ENCODE measurements around the gene TEX14.
"Not testable (repeated sequence)": the region's sequence is repeated elsewhere in the genome, so short reads cannot be mapped to it uniquely, and the experiment has no call there.

TEX14 gene

GRCh38 chr17:58678287-58678686 lies 13.6 kb downstream of the TEX14 start:
- not testable (repeated sequence) for H3K4me2 ChIP-seq (ENCODE audit: low read length, poor library complexity, severe bottlenecking); H2BK120ac ChIP-seq (ENCODE audit: low read depth, low read length); H2BK12ac ChIP-seq (ENCODE audit: low read length in 2 of 2); H3K9ac ChIP-seq (ENCODE audit: low read length); H2AK5ac ChIP-seq (ENCODE audit: low read length, severe bottlenecking); H4K8ac ChIP-seq (ENCODE audit: low read length); H3K9me3 ChIP-seq (ENCODE audit: control insufficient read depth, low read length); H3K36me3 ChIP-seq (ENCODE audit: control insufficient read depth in 1 of 2, insufficient read depth in 2 of 2, low read depth in 1 of 2, low read length in 2 of 2); H3K23ac ChIP-seq (ENCODE audit: low read length in 2 of 2); H3K4me1 ChIP-seq (ENCODE audit: control insufficient read depth, insufficient read depth, low read depth, low read length); H2AFZ ChIP-seq (ENCODE audit: low read depth, low read length); H3K27me3 ChIP-seq (ENCODE audit: control insufficient read depth in 1 of 2, insufficient read depth in 1 of 2, low read length in 2 of 2); H3K18ac ChIP-seq (ENCODE audit: low read depth in 1 of 2, low read length in 2 of 2); H3K4ac ChIP-seq (ENCODE audit: low read depth in 1 of 2, low read length in 2 of 2); H2BK15ac ChIP-seq (ENCODE audit: low read depth, poor library complexity, severe bottlenecking); H2BK5ac ChIP-seq (ENCODE audit: low read depth, low read length, poor library complexity, severe bottlenecking); H3K14ac ChIP-seq (ENCODE audit: low read length in 2 of 2); H3K27ac ChIP-seq (ENCODE audit: low read length, poor library complexity, severe bottlenecking); DNase-seq; H3K79me1 ChIP-seq (replicated peaks; ENCODE audit: low read length, poor library complexity, severe bottlenecking); H3K4me3 ChIP-seq (ENCODE audit: insufficient read depth in 1 of 2, low read depth in 1 of 2, low read length in 2 of 2); H4K91ac ChIP-seq (ENCODE audit: low read length)
- WGBS, result 95% methylated on average over 4 of the region's 5 CpGs

GRCh38 chr17:58677194-58677880 lies 14.5 kb downstream of the TEX14 start:
- Histone ChIP-seq H2BK12ac (ENCODE audit: low read length in 2 of 2) (no peak overlapping the region), H3K36me3 (ENCODE audit: control insufficient read depth in 1 of 2, insufficient read depth in 2 of 2, low read depth in 1 of 2, low read length in 2 of 2) (no peaks in the 10 kb centered on the region), H3K9ac (ENCODE audit: low read length) (no peak overlapping the region), H3K4me1 (ENCODE audit: control insufficient read depth, insufficient read depth, low read depth, low read length) (no peaks in the 10 kb centered on the region), H2AK5ac (ENCODE audit: low read length, severe bottlenecking) (no peak overlapping the region), H3K23ac (ENCODE audit: low read length in 2 of 2) (no peak overlapping the region), H2BK120ac (ENCODE audit: low read depth, low read length) (no peak overlapping the region), H3K14ac (ENCODE audit: low read length in 2 of 2) (peak overlapping the region in 1 of 2 experiments; percentile 31), H3K4ac (ENCODE audit: low read depth in 1 of 2, low read length in 2 of 2) (no peak overlapping the region), H2BK5ac (ENCODE audit: low read depth, low read length, poor library complexity, severe bottlenecking) (no peak overlapping the region), H3K4me3 (ENCODE audit: insufficient read depth in 1 of 2, low read depth in 1 of 2, low read length in 2 of 2) (no peak overlapping the region), H3K4me2 (ENCODE audit: low read length, poor library complexity, severe bottlenecking) (no peak overlapping the region), H3K27ac (ENCODE audit: low read length, poor library complexity, severe bottlenecking) (no peak overlapping the region), H4K91ac (ENCODE audit: low read length) (no peak overlapping the region), H2BK15ac (ENCODE audit: low read depth, poor library complexity, severe bottlenecking) (no peak overlapping the region), H3K18ac (ENCODE audit: low read depth in 1 of 2, low read length in 2 of 2) (no peak overlapping the region), H2AFZ (ENCODE audit: low read depth, low read length) (no peak overlapping the region), H3K9me3 (ENCODE audit: control insufficient read depth, low read length) (no peaks in the 10 kb centered on the region), H4K8ac (ENCODE audit: low read length) (no peak overlapping the region), H3K79me1 (replicated peaks; ENCODE audit: low read length, poor library complexity, severe bottlenecking) (no peaks in the 10 kb centered on the region), H3K27me3 (ENCODE audit: control insufficient read depth in 1 of 2, insufficient read depth in 1 of 2, low read length in 2 of 2) (no peaks in the 10 kb centered on the region)
- WGBS, result 93% methylated on average over 4 of the region's 4 CpGs
- DNase-seq, result peak; percentile 15

GRCh38 chr17:58671969-58672368 lies 19.9 kb downstream of the TEX14 start:
- Histone ChIP-seq H3K9me3 (ENCODE audit: control insufficient read depth, low read length) (no peaks in the 10 kb centered on the region), H3K4me2 (ENCODE audit: low read length, poor library complexity, severe bottlenecking) (no peak overlapping the region), H2BK15ac (ENCODE audit: low read depth, poor library complexity, severe bottlenecking) (no peak overlapping the region), H4K91ac (ENCODE audit: low read length) (no peak overlapping the region), H3K4me3 (ENCODE audit: insufficient read depth in 1 of 2, low read depth in 1 of 2, low read length in 2 of 2) (no peak overlapping the region), H3K79me1 (replicated peaks; ENCODE audit: low read length, poor library complexity, severe bottlenecking) (no peaks in the 10 kb centered on the region), H3K27me3 (ENCODE audit: control insufficient read depth in 1 of 2, insufficient read depth in 1 of 2, low read length in 2 of 2) (peaks cover 0 to 4% of the 10 kb centered on the region in 2 experiments), H2BK5ac (ENCODE audit: low read depth, low read length, poor library complexity, severe bottlenecking) (no peak overlapping the region), H2AK5ac (ENCODE audit: low read length, severe bottlenecking) (no peak overlapping the region), H2BK12ac (ENCODE audit: low read length in 2 of 2) (no peak overlapping the region), H3K4me1 (ENCODE audit: control insufficient read depth, insufficient read depth, low read depth, low read length) (no peaks in the 10 kb centered on the region), H3K9ac (ENCODE audit: low read length) (no peak overlapping the region), H3K23ac (ENCODE audit: low read length in 2 of 2) (no peak overlapping the region), H4K8ac (ENCODE audit: low read length) (no peak overlapping the region), H2AFZ (ENCODE audit: low read depth, low read length) (no peak overlapping the region), H3K18ac (ENCODE audit: low read depth in 1 of 2, low read length in 2 of 2) (no peak overlapping the region), H2BK120ac (ENCODE audit: low read depth, low read length) (no peak overlapping the region), H3K36me3 (ENCODE audit: control insufficient read depth in 1 of 2, insufficient read depth in 2 of 2, low read depth in 1 of 2, low read length in 2 of 2) (no peaks in the 10 kb centered on the region), H3K27ac (ENCODE audit: low read length, poor library complexity, severe bottlenecking) (no peak overlapping the region), H3K4ac (ENCODE audit: low read depth in 1 of 2, low read length in 2 of 2) (no peak overlapping the region), H3K14ac (ENCODE audit: low read length in 2 of 2) (no peak overlapping the region)
- DNase-seq, result no peak
- WGBS, result 83% methylated on average over 3 of the region's 3 CpGs

- H3K14ac ChIP-seq (ENCODE audit: low read length in 2 of 2), result no peak overlapping the region
- no peaks in the 10 kb centered on the region for H3K36me3 ChIP-seq (ENCODE audit: control insufficient read depth in 1 of 2, insufficient read depth in 2 of 2, low read depth in 1 of 2, low read length in 2 of 2)
- DNase-seq, result no peak
- H3K4me3 ChIP-seq (ENCODE audit: insufficient read depth in 1 of 2, low read depth in 1 of 2, low read length in 2 of 2), result no peak overlapping the region
- no peak overlapping the region for H2AFZ ChIP-seq (ENCODE audit: low read depth, low read length)
- H4K91ac ChIP-seq (ENCODE audit: low read length), result no peak overlapping the region
- H3K27ac ChIP-seq (ENCODE audit: low read length, poor library complexity, severe bottlenecking), result no peak overlapping the region
- peaks cover 0 to 4% of the 10 kb centered on the region in 2 experiments for H3K27me3 ChIP-seq (ENCODE audit: control insufficient read depth in 1 of 2, insufficient read depth in 1 of 2, low read length in 2 of 2)
- H3K9me3 ChIP-seq (ENCODE audit: control insufficient read depth, low read length), result no peaks in the 10 kb centered on the region
- no peak overlapping the region for H3K4ac ChIP-seq (ENCODE audit: low read depth in 1 of 2, low read length in 2 of 2)
- 82% methylated on average over 6 of the region's 6 CpGs for WGBS
- H4K8ac ChIP-seq (ENCODE audit: low read length), result no peak overlapping the region
- H2BK5ac ChIP-seq (ENCODE audit: low read depth, low read length, poor library complexity, severe bottlenecking), result no peak overlapping the region
- no peak overlapping the region for H2BK15ac ChIP-seq (ENCODE audit: low read depth, poor library complexity, severe bottlenecking)
- H3K9ac ChIP-seq (ENCODE audit: low read length), result no peak overlapping the region
- no peak overlapping the region for H2BK12ac ChIP-seq (ENCODE audit: low read length in 2 of 2)
- H3K4me1 ChIP-seq (ENCODE audit: control insufficient read depth, insufficient read depth, low read depth, low read length), result no peaks in the 10 kb centered on the region
- H3K18ac ChIP-seq (ENCODE audit: low read depth in 1 of 2, low read length in 2 of 2), result no peak overlapping the region
- no peak overlapping the region for H3K23ac ChIP-seq (ENCODE audit: low read length in 2 of 2)
- no peak overlapping the region for H3K4me2 ChIP-seq (ENCODE audit: low read length, poor library complexity, severe bottlenecking)
- H2BK120ac ChIP-seq (ENCODE audit: low read depth, low read length), result no peak overlapping the region
- H2AK5ac ChIP-seq (ENCODE audit: low read length, severe bottlenecking), result no peak overlapping the region
- no peaks in the 10 kb centered on the region for H3K79me1 ChIP-seq (replicated peaks; ENCODE audit: low read length, poor library complexity, severe bottlenecking)
Measured at GRCh38 chr17:58669853-58670252, 22.0 kb downstream of the TEX14 start.
